GM21423 (cell line): ENCODE results near the gene GALM.
"Not testable (repeated sequence)": the region's sequence is repeated elsewhere in the genome, so short reads cannot be mapped to it uniquely, and the experiment has no call there.

ENCODE experiments used
- ATAC-seq: cut with Tn5 transposase; IDR thresholded peaks from one replicate; pipeline ENCODE4 v1.9.1; 2021; ENCODE audit warnings: mild to moderate bottlenecking, moderate library complexity; ENCODE audit not compliant: unreplicated experiment

GALM gene

GRCh38 chr2:38665854-38666555 lies at the start of gene GALM:
Gene GALM, plus strand, starts transcription at chr2:38666114. Its CDS starts 48 bp downstream, at chr2:38666162.
- ATAC-seq: peak; percentile 44

DNA sequence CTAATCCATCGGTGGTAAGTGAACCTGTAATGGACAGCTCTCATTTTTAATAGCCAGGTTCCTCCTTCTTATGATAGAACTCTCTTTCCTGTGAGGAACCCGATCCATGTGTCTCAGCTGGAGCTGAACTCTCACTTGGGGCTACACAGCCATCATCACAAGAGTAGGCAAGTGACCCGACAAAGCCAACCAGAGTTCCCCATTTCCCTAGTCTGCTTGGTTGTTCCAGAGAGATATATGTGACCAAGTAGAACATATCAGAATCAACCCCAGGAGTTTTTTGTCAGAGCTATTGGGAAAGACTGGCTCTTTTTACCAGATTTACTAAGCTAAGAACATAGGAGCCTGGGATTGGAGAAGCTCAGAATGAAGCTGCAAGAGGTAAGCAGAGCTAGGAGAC lies 48.6 kb upstream of the GALM start:
- ATAC-seq: no peak

GRCh38 chr2:38619458-38620164 lies 46.3 kb upstream of the GALM start:
- no peak for ATAC-seq

GRCh38 chr2:38620282-38620977 lies 45.5 kb upstream of the GALM start:
- no peak for ATAC-seq

GRCh38 chr2:38621018-38621417 lies 44.9 kb upstream of the GALM start:
- ATAC-seq: no peak

- no peak for ATAC-seq
Observed at GRCh38 chr2:38622210-38622609, 43.7 kb upstream of the GALM start.

GRCh38 chr2:38626326-38627035 lies 39.4 kb upstream of the GALM start:
- ATAC-seq: no peak

DNA sequence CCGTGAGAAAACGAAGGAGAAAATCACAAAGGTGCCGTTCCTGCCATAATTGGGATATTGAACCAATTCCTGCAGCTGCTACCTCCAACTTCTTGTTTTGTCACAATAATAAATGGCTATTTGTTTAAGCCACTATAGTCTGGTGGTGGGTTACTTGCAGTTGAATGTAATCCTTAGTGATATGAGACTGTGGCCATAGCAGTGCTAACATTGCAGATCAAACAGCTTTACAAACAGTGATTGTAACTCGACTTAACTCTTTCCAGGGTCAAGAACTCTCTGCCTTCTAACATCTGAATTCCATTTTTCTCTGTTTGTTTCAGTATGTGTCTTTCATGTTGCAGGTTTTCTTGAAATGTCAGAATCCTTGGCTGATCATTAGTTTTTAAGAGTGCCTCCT lies 38.5 kb upstream of the GALM start:
- ATAC-seq: no peak

DNA sequence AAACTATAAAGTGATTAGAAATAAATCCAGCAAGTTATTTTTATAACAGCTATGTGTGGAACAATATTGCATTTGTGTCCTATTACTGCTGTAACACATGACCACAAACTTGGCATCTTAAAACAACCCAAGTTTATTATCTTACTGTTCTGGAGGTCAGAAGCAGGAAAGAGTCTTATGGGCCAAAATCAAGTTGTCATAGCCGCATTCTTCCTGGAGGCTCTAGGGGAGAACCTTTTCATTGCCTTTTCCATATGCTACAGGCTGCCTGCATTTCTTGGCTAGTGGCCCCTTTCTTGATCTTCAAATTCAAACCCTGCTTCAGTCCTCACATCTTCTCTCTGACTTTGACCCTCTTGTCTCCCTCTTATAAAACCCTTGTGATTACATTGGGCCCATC lies 36.2 kb upstream of the GALM start:
- no peak for ATAC-seq

GRCh38 chr2:38631976-38632375 lies 33.9 kb upstream of the GALM start:
- no peak for ATAC-seq

DNA sequence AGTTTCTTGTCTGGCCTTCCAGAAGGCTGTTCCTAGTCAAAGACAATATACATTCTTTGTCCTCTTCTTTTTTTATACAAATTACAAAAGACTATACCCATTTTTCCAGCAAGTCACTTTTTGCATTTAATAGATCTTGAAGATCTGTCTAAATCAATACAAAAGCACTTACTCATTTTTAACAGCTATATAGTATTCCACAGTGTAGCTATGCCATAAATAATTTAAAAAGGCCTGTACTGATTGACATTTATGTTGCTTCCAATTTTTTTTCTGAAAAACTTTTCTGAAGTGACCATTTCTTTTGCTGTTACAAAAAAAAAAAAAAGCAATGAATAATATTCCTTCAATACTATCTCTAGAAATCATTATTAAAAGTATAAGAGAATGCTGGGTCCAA lies 32.9 kb upstream of the GALM start:
- ATAC-seq: no peak

DNA sequence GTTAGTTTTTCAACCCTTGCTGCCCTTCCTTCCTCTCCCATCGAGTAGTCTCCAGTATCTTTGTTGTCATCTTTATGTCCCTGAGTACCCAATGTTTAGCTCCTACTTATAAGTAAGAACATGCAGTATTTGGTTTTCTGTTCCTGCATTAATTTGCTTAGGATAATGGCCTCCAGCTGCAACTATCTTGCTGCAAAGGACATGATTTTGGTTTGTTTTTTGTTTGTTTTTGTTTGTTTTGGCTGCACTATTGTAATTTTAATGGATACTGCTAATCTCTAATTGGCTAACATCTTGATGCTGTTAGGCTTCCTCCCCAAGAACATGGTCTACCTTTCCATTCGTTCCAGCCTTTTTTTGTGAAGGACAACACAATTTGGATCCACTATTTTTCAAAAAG lies 32.0 kb upstream of the GALM start:
- no peak for ATAC-seq

- ATAC-seq: peak; percentile 97
Observed at GRCh38 chr2:38634684-38635083, 31.2 kb upstream of the GALM start.

DNA sequence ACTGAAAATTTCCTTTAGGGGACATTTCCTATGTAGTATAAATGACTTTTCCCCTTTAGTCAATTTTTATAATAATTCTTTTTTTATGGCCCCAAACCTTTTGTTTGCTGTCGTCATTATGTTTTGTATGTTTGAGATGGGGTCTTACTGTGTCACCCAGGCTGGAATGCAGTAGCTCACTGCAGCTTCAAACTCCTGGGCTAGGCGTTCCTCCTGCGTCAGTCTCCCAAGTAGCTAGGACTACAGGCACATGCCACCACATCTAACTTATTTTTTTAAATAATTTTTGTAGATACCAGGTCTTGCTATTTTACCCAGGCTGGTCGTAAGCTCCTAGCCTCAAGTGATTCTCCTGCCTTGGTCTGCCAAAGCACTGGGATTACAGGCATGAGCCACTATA lies 30.8 kb upstream of the GALM start:
- ATAC-seq: no peak

DNA sequence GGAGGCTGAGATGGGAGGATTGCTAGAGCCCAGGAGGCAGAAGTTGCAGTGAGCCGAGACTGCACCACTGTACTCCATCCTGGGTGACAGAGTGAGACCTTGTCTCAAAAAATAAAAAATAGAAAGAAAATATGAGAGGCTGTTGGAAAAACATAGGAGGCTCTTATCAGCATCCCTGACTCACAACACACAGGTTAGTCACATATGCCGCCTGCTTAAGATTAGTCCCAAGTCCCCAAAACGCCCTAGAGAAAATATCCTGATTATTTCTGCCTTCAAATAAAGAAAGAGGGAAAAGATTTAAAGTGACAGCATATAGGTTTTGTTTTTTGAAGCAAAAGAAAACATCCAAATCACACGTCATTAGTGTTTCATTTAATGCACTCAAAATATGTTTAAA lies 29.8 kb upstream of the GALM start:
- no peak for ATAC-seq

DNA sequence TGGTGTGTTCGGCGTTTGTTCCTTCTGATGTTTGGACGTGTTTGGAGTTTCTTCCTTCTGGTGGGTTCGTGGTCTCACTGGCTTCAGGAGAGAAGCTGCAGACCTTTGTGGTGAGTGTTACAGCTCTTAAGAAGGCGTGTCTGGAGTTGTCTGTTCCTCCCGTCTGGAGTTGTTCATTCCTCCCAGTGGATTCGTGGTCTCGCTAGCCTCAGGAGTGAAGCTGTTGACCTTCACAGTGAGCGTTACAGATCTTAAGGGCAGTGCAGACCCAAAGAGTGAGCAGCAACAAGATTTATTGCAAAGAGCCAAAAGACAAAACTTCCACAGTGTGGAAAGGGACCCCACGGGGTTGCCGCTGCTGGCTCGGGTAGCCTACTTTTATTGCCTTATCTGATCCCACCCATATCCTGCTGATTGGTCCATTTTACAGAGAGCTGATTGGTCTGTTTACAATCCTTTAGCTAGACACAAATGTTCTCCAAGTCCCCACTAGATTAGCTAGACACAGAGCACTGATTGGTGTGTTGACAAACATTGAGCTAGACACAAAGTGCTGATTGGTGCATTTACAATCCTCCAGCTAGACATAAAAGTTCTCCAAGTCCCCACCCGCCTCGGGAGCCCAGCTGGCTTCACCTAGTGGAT lies 23.4 kb upstream of the GALM start:
- ATAC-seq: not testable (repeated sequence)

DNA sequence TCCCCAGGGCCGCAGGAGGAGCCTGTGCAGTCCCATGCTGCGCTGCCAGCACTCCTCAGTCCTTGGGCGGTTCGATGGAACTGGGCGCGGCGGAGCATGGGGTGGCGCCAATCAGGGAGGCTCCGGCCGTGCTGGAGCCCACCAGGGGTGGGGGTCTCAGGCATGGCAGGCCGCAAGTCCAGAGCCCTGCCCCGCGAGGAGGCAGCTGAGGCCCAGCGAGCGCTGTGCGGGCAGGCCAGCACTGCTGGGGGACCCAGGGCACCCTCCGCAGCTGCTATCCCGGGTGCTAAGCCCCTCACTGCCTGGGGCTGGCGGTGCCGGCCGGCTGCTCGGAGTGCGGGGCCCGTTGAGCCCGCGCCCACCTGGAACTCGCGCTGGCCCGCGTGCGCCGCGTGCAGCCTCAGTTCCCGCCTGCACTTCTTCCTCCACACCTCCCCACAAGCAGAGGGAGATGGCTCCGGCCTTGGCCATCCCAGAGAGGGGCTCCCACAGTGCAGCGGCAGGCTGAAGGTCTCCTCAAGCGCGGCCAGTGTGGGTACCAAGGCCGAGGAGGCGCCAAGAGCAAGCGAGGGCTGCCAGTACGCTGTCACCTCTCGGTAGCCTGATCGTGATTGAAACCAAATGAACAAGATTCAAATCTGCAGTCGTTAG lies 22.8 kb upstream of the GALM start:
- no peak for ATAC-seq

- not testable (repeated sequence) for ATAC-seq
Observed at GRCh38 chr2:38643683-38644511, 22.0 kb upstream of the GALM start.

GRCh38 chr2:38648107-38648761 lies 17.7 kb upstream of the GALM start:
- ATAC-seq: no peak
